Erythroblast (primary cell): ENCODE measurements around the gene RGS12.

Experiments used
- DNase-seq, 2 experiments: peaks; one replicate each; lab custom pipeline; 2025; lab: John Stamatoyannopoulos, UW
- GATA1 ChIP-seq: IDR thresholded peaks from 2 replicates; pipeline ENCODE4 v1.6.1; 2011; ENCODE audit warnings: low read depth, mild to moderate bottlenecking, control low read depth, low read length, moderate library complexity
- POLR2A ChIP-seq: IDR thresholded peaks from 2 replicates; pipeline ENCODE4 v1.6.1; 2011; ENCODE audit warnings: mild to moderate bottlenecking, low read length

The RGS12 gene, protein sequence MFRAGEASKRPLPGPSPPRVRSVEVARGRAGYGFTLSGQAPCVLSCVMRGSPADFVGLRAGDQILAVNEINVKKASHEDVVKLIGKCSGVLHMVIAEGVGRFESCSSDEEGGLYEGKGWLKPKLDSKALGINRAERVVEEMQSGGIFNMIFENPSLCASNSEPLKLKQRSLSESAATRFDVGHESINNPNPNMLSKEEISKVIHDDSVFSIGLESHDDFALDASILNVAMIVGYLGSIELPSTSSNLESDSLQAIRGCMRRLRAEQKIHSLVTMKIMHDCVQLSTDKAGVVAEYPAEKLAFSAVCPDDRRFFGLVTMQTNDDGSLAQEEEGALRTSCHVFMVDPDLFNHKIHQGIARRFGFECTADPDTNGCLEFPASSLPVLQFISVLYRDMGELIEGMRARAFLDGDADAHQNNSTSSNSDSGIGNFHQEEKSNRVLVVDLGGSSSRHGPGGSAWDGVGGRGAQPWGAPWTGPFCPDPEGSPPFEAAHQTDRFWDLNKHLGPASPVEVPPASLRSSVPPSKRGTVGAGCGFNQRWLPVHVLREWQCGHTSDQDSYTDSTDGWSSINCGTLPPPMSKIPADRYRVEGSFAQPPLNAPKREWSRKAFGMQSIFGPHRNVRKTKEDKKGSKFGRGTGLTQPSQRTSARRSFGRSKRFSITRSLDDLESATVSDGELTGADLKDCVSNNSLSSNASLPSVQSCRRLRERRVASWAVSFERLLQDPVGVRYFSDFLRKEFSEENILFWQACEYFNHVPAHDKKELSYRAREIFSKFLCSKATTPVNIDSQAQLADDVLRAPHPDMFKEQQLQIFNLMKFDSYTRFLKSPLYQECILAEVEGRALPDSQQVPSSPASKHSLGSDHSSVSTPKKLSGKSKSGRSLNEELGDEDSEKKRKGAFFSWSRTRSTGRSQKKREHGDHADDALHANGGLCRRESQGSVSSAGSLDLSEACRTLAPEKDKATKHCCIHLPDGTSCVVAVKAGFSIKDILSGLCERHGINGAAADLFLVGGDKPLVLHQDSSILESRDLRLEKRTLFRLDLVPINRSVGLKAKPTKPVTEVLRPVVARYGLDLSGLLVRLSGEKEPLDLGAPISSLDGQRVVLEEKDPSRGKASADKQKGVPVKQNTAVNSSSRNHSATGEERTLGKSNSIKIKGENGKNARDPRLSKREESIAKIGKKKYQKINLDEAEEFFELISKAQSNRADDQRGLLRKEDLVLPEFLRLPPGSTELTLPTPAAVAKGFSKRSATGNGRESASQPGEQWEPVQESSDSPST (N-terminal part only)

DNA sequence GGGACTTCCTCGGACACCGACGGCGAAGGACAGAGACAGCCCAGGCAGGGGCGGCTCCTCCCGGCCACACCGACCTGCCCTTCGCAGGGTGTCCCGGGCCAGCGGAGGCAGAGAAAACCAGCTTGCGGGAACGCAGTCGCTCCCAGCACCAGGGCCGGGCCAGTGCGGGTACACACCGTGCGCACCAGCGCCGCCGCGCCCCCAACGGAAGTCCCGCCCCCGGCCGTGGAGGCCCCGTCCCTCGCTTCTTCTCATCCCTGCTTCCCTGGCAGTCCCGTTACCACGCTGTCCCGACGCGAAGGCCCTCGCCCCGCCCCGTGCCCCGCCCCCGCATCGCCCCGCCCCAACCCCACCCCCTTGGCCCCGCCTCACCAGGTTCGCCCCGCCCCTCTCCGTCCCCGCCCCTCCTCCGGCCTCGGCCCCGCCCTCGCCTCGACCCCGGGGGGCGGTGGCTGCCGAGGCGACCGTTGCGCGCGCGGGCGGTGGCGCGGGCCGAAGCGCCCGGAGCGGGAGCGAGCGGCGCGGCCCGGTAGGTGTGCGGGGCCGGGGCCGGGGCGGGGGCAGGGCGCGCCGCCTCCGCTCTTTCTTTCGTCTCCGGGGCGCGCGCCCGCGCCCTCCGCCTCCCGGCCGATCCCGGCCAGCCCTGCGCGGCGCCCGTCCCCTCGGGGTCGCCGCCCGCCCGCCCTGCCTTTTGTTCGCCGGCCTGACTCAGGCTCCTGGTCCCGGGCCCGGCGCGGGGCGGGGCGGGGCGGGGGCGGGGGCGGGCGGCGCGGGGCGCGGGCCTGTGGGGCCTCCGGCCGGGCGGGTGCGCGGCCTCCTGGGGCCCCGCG, at the start of gene RGS12:
RGS12 (plus strand) TSS at position 451 of the 830 bp plus-strand sequence. CDS start 23,150 bp downstream, outside the sequence.
- TF ChIP-seq POLR2A (peak; percentile 31), GATA1 (no peak)
- DNase-seq = peak; percentile 92 to 96

DNA sequence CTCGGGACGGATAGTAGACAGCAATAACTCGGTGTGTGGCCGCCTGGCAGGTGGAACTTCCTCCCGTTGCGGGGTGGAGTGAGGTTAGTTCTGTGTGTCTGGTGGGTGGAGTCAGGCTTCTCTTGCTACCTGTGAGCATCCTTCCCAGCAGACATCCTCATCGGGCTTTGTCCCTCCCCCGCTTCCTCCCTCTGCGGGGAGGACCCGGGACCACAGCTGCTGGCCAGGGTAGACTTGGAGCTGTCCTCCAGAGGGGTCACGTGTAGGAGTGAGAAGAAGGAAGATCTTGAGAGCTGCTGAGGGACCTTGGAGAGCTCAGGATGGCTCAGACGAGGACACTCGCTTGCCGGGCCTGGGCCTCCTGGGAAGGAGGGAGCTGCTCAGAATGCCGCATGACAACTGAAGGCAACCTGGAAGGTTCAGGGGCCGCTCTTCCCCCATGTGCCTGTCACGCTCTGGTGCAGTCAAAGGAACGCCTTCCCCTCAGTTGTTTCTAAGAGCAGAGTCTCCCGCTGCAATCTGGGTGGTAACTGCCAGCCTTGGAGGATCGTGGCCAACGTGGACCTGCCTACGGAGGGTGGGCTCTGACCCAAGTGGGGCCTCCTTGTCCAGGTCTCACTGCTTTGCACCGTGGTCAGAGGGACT, 49.6 kb upstream of the RGS12 start:
- TF ChIP-seq GATA1 (no peak), POLR2A (no peak)
- DNase-seq = no peak

DNA sequence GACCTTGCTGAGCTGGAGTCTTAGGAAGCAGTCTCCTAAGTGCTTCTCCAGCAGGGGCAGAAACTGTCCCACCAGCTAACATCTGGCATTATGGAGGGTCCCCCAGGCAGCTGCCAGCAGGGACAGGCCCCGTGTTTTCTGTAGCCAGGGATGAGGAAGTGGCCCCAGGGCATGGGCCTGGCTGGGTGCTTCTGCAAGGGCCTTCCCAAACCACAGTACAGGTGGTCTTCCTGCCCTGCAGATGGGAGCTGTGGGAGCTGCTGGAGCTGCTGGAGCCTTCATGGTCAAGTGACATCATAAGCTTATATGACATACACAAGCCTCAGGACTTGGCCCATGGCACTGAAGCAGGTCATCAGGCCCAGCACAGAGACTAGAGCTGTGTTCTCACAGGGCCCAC, 48.8 kb upstream of the RGS12 start:
- no peak for DNase-seq
- no peak for TF ChIP-seq POLR2A
- no peak for TF ChIP-seq GATA1

DNA sequence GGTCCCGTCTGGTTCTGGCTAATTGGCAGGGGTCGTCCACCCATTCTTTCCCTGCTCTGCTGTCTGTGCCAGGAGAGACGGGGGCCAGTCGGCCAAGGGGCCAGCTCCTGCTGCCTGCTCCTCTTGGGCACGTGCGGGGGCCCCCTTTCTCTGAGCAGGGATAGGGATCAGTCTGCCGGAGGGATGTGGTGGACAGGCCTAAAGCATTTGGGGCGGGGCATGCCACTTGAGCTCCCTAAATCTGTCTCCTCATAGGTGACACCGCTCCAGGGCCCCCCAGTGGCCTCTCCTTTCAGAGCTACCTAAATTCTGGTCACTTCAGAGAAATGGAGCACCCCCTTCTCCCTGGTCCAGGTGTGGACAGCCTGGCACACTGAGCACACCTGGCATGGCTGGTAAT, 48.1 kb upstream of the RGS12 start:
- no peak for DNase-seq
- no peak for TF ChIP-seq POLR2A
- TF ChIP-seq GATA1 = no peak

DNA sequence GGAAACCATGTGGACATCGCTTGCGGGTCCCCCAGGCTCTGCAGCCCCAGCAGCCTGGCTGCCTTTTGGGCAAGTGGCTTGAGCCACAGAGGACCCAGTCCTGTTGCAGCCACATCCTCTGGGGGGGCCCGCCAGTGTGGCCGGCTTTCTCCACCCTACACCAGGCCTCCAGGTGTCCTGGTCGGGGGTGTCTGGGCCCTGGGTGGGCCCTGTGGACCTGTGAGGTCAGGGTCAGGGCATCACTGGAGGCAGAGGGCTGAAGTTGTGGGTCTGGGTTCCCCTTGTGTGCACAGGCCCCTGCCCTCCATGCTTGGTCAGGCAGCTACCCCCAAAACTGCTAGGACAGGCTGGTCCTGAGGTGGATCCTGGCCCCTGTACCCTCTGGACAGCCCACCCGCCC, 47.1 kb upstream of the RGS12 start:
- DNase-seq = no peak
- TF ChIP-seq GATA1 (no peak), POLR2A (no peak)

DNA sequence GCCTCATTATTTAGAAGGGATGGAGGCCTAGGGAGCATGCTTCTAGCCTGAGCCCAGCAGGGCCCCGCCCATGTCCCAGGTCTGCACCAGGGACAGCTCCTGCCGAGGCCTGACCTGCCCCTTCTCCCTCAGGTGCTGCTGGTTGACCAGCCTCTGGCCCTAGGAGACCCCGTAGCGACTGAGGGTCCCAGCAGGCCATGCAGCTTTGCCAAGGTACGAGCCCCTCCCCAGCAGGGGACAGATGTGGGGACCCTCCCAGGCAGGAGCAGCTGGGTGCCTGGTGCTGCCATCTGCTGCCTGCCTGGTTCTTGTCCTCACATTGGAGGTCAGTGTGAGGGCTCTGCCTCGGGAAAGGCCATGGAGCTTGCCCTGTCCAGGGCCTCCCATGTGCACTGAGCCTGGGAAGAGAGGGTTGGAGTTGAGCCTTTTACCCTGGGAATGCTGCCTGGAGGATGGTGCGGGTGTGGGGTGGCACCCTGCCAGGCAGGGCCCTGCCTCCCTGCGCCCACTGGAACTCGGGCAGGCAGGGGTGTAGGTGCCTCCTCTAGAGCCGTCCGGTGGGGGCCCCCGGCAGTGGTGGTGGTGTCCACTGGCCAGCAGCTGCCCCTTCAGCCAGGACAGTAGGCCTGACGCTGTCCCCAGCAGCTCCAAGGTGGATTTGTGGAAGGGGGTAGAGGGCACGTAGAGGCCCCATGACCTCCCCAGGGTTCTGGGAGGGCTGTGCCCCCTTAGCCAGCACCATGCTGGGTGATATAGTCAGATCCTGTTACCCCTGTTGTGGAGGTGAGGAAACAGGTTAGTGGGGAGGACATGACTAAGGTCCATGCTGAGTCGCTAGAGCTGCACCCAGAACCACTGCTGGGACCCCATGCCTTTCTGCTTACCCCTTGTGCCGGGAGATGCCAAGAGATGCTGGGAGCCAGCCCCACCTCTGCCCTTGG, 46.1 kb upstream of the RGS12 start:
- DNase-seq = no peak
- TF ChIP-seq POLR2A (no peak), GATA1 (no peak)

DNA sequence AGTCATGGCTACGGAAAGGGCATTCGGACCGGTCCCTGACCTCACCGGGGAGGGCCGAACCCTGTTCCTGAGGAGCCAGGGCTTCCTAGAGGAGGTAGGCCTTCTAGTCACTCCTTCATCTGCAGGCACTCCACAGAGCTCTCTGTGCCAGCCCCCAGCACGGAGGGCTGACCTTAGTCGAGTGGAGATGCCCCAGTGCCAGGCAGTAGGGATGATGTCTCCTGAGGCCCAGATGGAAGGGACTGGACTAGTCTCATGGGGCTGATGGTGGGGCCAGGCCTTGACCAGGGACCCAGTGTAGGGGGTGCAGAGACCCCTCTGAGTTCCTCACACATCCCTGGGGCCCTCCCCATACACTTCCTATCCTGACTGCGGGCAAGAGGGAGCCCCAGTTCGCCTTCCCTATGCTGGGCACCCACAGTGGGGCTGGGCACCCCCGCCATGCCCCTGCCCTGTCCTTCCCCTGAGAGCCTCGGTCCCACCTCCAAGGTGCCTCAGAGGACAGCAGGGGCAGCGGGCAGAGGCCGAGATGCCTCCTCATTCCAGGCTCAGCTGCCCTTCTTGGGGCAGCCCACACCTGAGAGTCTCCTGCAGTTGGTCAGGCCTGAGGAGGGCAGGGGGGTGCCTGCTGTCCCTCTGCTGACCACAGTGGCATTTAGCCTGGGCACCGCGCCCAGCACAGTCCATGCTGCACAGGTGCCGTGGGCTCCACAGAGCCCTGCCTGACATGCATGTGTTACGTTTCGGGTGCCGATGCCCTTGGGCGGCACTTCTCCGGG, 45.2 kb upstream of the RGS12 start:
- no peak for DNase-seq
- TF ChIP-seq GATA1 = no peak
- TF ChIP-seq POLR2A = no peak

DNA sequence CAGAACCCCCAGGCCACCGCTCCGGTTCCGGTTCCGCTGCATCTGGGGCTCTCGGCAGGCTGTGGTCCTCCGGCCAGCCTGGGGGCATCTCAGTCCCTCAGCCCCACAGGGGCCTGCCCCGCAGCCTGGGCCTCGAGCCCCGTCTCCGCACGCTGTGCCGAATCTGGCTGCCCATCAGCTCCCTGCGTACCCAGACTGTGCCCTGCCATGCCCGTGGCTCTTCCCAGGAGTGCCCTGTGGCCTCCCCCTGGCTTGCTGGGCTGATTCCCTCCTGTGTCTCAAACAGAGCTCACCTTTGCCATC, 44.7 kb upstream of the RGS12 start:
- no peak for DNase-seq
- no peak for TF ChIP-seq GATA1
- no peak for TF ChIP-seq POLR2A

DNA sequence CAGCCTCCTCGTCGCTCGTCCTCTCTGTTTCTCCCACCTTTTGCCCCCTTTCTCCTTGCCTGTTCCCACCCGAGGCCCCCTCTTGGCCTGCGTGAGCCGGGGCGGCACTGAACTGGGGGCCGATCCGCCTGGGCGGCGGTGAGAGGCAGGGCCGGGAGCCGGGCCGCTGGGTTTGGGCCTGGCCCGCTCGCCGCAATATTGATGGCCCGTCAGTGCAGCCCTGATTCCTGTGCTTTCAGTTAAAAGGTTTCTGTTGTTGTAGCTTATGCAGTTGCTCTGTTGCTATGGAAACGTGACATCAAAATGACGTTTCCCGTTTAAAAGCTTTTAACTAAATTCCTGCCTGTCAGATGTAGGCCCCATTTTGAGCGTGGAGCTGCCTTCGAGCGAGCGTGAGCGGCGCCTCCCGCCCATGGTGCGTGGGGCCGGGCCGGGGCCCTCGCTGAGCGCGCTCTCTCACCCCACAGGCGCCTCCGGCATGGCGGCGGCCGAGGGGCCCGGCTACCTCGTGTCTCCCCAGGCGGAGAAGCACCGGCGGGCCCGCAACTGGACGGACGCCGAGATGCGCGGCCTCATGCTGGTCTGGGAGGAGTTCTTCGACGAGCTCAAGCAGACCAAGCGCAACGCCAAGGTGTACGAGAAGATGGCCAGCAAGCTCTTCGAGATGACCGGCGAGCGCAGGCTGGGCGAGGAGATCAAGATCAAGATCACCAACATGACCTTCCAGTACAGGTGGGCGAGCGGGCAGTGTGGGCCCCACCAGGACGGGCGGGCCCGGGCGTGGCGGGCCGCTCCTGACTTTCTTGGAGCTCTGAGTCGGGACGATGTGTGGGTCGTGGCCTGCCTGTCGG, 43.8 kb upstream of the RGS12 start, which contains the start of gene MSANTD1:
MSANTD1 (plus strand) TSS at position 349 of the 851 bp plus-strand sequence; CDS start at position 413, 64 bp downstream.
- no peak for DNase-seq
- no peak for TF ChIP-seq POLR2A
- TF ChIP-seq GATA1 = no peak
